Thoracic aorta endothelial cell (primary cell): Measurements from ENCODE around the gene TP53TG3D. TPM values are rescaled to one million over a fixed set of nuclear protein-coding genes. Genes with fewer than 3 reads are reported as not detected.

ENCODE experiments used
- small RNA-seq: library from RNA; depleted of rRNA; stranded (forward); fragments of <200 nt; gene quantifications from one replicate; pipeline ENCODE3, GENCODE V24; 2012
- total RNA-seq: library from RNA; depleted of rRNA; stranded (reverse); fragments of >200 nt; gene quantifications from 2 replicates; pipeline ENCODE4 v1.2.3, GENCODE V29; 2012

The TP53TG3D gene
- 0.40 and 0.43 TPM in 2 replicates for total RNA-seq

GRCh38 chr16:32252986-32253385 lies at the start of gene TP53TG3D:
TSS of gene TP53TG3D (plus strand) at chr16:32253286. CDS start at chr16:32253354, 68 bp downstream.

Small RNA genes lying within 50 kb of the gene (small RNA-seq; reads per million reads assigned to genes)
- gene AC133485.1 (not detected), gene AC140878.1 (not detected)
